Right renal cortex interstitium (tissue), 3 donors: ENCODE results near the gene DNM3. TPM values are rescaled to one million over a fixed set of nuclear protein-coding genes. Genes with fewer than 3 reads are reported as not detected.

ENCODE experiments used
- DNase-seq, 3 donors: peaks; one replicate each; pipeline ENCODE4 v3.0.0-alpha.2; 2013; ENCODE audit warnings: low read depth in 3 of 3, low spot score in 2 of 3
- polyA plus RNA-seq, 3 donors: library from polyadenylated mRNA; unstranded; fragments of 120-200 nt; gene quantifications; one replicate each; pipeline ENCODE4 v1.2.1, GENCODE V29; 2013; ENCODE audit not compliant: insufficient read length in 3 of 3

DNM3 gene
- polyA plus RNA-seq, 3 donors: 4.5 to 5.4 (median 5.4) TPM

- no peak for DNase-seq
Observed at GRCh38 chr1:171817511-171818265, 23.6 kb upstream of the DNM3 start.

DNA sequence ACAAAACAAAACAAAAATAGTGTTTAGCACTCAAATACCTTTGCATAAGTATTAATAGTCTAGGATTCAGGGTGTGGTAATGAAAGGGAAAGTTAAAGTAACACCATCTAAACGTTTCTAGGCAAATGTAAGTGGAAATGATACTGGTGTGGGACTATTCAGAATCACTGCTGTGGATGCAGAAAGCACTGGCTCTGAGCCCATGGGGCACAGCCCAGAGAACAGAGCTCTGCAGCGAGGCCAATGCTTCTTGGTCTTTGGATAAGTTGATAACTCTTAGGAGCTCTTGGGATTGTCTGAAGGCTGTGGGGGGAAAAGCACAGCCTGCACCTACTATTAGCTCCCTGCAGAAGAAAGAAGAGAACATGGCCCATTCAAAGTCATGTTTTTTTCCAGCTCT lies 21.4 kb upstream of the DNM3 start:
- no peak for DNase-seq

GRCh38 chr1:171826973-171827372 lies 14.3 kb upstream of the DNM3 start:
- no peak for DNase-seq

- DNase-seq: no peak
Observed at GRCh38 chr1:171828794-171829193, 12.5 kb upstream of the DNM3 start.

GRCh38 chr1:171833091-171833825 lies 8.0 kb upstream of the DNM3 start:
- no peak for DNase-seq

DNA sequence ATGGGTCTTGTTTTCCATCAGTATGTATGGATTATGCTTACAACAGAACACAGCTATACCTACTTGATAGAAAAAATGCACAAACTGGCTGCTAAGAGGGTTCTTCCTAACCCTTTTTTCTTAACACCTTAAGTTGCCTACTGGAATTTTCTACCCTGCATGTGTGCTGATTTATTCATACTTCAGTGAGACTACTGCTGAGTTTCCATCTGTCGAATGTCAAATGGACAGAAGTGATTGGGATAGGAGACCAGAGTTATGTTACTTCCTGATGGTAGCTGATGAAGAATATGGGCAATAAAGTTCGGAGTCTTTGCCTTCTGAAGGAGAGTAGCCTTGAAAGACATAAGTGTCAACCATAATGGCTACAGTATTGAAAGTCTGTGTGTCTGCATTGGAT lies 6.5 kb upstream of the DNM3 start:
- DNase-seq: no peak

- no peak for DNase-seq
Observed at GRCh38 chr1:171835891-171836290, 5.4 kb upstream of the DNM3 start.

- no peak for DNase-seq
Observed at GRCh38 chr1:171841931-171842761, 848 bp downstream of the DNM3 start.

DNA sequence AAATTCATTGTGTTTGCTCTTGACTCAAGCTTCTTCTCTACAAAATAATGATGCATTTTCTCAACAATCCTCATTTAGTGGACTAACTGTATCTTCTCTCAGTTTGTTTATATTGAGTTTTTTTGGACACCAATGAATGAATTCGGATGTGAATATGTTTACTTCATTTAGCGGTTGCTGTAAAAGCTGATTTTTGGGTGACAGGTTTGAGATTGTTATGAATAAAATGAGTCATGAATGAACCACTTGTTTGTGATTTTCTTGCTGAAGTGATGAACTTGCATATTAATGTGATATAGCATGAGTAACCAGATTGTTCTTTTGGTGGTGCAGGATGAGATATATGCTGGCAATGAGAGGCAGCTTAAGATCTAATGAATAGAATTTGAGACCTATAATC lies 3.1 kb downstream of the DNM3 start:
- no peak for DNase-seq

- DNase-seq: no peak
Observed at GRCh38 chr1:171845998-171846397, 4.7 kb downstream of the DNM3 start.

DNA sequence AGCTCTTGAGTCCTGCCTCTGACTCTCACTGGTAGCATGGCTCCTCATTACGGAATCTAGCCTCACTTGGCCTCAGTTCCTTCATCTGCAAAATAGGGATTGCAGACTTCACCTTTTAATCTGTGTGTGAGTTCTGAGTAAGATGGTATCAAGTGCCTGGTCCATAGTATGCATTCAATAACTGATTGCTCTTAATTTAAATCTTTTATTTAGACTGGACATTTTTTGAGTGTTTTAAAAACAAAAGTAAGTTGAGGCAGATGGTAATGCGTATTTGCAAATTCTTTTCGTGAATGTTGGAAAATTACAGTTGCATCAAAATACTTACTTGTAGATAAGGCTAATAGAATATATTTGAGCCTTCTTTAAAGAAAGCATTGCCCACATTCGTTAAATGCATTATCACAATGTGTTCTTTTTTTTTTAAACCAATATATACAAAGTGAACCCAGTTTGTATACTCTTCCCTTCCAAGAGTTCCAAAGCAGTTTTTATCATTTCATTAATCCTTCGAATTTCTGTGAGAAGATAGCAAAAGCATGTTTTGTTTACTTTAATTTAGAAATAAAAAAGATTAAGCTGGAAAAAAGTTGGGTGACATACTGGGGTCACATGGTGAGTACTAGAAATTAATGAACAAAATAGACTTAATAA lies 8.1 kb downstream of the DNM3 start:
- DNase-seq: no peak

GRCh38 chr1:171850651-171851350 lies 9.5 kb downstream of the DNM3 start:
- DNase-seq: no peak

GRCh38 chr1:171852272-171852671 lies 11.0 kb downstream of the DNM3 start:
- DNase-seq: no peak

DNA sequence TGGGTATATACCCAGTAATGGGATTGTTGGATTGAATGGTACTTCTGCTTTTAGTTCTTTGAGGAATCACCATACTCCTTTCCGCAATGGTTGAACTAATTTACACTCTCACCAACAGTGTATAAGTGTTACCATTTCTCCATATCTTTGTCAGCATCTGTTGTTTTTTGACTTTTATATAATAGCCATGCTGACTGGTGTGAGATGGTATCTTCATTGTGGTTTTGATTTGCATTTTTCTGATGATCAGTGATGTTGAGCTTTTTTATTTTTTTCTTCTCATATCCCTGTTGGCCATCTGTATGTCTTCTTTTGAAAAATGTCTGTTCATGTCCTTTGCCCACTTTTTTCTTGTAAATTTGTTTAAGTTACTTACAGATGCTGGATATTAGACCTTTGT lies 14.1 kb downstream of the DNM3 start:
- no peak for DNase-seq

- no peak for DNase-seq
Observed at GRCh38 chr1:171858696-171859095, 17.4 kb downstream of the DNM3 start.

- DNase-seq: no peak
Observed at GRCh38 chr1:171860696-171861095, 19.4 kb downstream of the DNM3 start.

DNA sequence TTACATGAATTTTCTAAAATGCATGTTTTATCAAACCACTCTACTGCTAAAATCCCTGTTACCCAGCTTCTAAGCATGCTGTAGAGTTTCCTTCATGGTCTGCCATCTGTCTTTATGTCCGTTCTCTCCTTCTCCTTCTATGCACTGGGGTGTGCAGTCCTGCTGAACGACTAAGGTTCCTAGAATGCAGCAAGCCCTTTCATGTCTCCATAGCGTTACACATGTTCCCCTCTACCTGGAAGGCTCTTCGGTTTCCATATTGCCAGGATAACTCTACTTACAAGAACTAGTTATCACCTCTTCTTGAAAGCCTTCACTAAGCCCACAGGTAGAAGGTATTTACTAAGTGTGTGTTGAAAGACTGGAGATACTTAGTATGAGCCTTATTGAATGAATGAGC lies 22.2 kb downstream of the DNM3 start:
- no peak for DNase-seq

- DNase-seq: no peak
Observed at GRCh38 chr1:171864308-171864707, 23.0 kb downstream of the DNM3 start.

DNA sequence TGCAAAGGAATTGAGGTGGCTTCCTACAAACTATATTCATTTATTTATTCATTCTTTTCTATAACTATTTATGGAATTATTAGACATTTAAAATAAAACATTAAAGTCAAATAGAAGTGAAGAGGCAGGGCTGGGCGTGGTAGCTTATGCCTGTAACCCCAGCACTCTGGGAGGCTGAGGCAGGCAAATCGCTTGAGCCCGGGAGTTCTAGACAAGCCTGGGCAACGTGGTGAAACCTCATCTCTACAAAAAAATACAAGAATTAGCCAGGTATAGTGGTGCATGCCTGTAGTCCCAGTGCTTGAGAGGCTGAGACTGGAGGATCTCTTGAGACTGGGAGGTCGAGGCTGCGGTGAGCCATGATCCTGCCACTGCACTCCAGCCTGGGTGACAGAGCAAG lies 23.8 kb downstream of the DNM3 start:
- no peak for DNase-seq

DNA sequence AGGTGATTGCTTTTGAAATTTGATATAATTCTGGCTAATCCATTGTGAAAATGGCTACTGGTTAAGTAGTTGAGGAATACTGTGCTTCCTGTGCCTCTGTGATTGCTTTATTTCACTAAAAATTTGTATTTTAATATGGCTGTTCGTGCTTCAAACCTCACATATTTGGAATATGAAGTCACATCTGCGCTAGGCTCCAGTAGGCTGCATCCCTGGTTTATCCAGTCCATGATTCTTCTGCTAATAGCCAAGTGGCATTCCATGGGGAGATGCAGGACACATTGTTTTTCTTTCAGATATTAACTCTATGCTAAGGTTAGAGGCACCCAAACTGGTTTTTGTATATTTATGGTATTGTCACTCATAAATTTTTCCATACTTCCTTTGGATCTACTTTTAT lies 25.9 kb downstream of the DNM3 start:
- no peak for DNase-seq
